Eye (tissue), 1 donor: ENCODE results near the gene IRAK3.
"Not testable (repeated sequence)": the region's sequence is repeated elsewhere in the genome, so short reads cannot be mapped to it uniquely, and the experiment has no call there.

Experiments
- DNase-seq: peaks from one replicate; pipeline ENCODE4 v3.0.0-alpha.2; 2015

The IRAK3 gene

DNA sequence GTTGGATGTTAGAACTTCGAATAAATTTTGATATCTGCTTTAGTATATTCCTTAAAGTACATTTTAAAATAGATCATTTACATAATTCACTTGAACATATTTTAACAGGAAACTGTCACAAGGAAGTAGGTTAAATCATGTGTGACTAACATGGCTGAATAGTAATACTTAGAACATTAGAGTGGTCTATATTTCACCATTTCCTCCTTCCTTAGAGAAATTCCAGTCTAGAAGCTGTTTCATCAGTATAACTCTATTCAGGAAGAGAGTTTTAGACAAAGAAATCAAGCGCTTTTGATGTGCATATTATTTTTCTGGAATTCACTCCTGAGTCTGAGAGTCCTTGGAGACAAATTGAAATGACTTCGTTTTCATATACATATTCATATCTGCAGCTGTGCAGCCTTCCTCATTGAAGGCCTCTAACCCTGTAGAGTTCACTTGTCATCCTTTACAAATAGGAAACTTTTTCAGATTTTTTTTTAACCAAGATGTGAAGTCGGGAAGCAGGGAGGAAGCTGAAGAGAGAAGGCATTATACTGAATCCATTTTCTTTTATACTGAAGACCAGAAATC, 28.4 kb downstream of the IRAK3 start:
- DNase-seq, result no peak

DNA sequence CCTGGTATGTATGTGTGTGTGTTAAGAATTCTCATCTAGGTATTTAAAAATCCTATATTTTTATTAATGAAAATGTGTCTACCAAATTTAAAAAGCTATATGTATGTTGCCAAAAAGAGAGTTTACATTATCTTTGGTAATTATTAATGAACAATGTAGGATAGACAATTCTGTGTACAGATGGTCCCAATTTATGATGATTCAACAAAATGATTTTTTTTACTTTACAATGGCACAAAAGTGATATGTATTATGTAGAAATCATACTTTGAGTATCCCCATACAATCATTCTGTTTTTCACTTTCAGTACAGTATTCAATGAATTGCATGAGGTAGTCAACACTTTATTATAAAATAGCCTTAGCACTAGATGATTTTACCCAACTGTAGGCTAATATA, 39.4 kb downstream of the IRAK3 start:
- no peak for DNase-seq

DNA sequence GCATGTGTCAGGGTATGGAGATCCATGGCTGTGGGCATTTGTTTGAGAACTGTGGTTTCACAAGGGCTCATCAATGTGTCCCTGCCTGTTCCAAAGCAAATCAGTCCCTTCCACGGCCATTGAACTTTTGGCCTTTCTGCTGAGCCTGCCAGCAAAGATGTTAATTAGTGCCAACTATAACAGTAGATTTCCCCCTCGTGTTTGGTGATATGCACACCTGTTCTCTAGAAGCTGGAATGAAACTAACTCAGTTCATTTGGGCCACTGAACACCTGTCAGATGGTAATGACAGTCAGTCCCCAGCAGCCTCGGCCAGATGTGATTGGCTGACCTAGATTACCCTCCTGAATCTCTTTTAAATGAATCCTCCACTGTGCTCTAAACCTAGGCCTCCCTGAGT, 43.2 kb downstream of the IRAK3 start:
- DNase-seq, result peak; percentile 61

DNA sequence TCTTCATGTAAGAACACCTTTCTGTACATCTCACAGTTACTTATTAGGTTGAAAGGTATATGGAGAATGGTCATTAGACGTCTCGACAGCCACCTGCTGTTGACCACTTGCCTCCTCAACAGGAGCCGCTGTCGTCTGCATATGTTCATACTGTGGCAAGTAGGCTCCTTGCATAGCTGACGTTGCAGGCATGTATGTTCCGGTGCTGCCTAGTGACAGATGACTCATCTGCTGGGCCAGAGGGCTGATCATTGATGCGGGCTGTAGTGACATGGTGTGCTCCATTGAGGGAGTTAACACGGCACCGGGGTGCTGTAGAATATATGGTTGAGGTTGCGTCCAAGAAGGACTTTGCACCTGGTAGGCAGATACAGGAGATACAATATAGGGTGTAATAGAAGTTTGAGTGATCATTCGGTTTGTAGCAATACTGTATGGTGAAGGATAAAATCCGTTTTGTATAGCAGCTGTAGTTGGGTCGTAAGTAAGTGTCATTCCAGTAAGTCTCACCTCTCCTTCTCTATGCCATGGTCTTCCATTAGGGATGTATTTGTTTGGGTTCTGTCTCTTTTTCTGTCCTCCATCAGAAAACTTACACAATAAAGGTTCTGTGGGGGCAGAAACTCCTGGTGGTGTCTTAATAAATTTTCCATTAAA, 45.2 kb downstream of the IRAK3 start:
- peak; percentile 67 for DNase-seq

DNA sequence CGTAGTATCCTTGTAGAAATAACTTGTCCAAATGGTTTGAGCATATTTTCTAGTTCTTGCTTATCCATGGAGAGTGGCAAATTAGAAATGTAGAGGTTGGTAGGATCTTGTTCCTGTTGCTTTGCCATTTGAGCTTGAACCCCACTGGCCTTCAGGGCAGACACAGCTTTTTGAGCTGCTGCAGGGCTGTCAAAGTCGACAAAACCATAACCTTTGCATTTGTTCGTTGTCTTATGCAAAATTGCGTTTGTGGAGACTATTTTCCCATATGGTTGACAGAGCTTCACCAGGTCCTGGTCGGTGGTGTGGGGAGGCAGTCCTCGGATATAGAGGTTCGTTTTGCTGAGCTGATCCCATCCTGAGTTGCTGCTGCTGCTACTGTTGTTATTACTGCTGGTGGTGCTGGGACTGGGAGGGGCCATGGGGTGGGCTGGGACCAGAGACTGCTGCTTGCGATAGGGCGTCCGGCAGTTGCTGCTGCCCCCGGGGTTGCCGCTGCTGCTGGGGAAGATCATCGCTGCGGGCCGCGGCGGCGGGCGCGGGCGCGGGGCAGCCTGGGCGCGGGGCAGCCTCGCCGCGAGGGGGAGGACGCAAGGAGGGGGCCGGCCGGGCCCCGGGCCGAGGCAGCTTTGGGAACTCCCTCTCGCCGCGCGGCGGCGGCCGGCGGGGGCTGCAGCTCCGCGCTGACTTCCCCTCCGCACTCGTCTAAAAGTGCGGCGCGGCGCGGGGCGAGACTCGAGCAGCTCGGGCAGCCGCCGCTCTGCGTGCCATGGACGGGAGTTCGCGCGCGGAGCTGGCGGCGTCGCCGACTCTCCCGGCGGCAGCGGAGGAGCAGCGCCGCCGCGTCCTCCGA, 46.0 kb downstream of the IRAK3 start:
- peak; percentile 72 for DNase-seq

DNA sequence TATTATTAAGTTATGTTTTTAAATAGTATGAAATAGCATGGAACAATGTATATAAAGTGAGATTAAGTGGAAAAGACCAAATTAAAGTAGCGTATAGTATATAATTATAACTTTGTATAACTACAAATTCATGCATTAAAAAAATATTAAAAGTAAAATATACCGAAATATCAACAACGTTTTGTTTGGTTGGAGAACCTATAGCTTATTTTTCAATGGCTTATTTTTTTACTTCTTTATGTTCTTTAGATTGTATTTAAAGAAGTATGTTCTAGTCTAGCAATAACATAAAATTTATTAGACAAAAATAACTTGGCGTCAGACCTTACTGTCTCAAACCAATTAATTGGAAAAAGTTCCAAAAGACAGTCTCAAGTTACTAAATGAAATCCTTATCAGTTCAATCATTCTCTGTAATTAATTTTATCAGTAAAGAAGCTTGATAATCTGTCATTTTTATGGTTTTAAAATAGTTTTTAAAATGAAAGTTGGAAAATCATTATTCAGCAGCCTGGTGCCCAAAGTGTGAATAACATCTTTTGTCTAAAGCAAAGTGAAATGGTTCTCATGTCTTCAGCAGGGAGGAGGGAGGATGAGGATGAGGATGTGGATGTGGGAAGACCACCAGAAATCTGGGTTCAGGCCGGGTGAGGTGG, 46.7 kb downstream of the IRAK3 start:
- DNase-seq, result peak; percentile 40

DNA sequence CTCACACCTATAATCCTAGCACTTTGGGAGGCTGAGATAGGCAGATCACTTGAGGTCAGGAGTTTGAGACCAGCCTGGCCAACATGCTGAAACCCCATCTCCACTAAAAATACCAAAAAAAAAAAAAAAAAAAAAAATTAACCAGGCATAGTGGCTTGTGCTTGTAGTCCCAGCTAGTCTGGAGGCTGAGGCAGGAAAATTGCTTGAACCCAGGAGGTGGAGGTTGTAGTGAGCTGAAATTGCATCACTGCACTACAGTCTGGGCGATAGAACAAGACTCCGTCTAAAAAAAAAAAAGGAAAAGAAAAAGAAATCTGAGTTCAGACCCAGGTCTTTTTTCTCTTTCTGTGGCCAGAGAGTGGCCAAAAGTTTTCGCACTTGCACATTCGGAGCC, 47.3 kb downstream of the IRAK3 start:
- DNase-seq, result not testable (repeated sequence)

DNA sequence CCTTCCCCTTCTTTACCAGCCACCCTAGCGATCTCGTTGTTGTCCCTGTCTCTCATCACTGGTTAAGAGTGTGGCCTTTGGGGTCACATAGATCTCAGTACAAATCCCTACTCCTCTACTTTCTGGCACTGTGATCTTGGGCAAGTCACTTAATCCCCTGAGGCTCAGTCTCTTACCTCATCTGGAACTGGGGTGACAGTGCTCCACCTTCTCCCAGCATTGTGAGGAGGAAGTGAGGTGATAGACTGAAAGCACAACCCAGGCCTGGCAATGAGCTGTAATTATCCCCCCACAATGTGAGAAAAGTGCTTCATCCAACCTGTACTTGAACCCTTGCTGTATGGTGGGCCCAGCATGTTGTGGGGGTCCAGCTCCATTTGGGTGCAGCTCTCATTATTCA, 48.0 kb downstream of the IRAK3 start:
- DNase-seq, result no peak

DNA sequence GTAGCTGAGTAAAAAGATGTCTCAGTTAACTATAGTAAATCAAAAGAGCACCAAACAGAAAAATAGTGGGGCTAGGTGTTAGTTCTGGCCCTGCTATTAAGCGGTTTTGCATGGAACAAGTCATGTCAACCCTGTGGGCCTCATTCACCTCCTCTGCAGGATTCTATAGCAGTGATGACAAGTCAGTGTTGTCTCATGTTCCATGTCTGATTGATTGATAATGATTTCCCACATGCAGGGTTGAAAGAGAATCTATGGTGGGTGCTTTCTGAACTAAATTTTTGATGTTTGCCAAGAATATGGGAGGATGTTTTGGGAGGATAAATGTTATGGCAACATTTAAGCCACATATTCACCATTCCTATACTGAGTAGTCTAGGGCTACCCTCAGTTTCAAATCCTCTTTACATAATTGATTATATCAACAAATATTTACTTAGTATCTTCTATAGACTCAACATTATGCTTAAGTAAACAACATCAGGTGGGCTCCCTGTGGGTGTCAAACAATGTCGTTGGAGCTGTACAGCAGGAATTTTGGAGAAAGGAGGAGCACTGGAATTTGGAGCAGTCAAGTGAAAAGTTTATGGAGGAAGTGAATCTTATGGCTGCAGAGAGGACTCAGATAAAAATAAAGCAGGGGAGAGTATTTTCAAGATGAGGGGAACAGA, 48.6 kb downstream of the IRAK3 start:
- DNase-seq, result no peak

DNA sequence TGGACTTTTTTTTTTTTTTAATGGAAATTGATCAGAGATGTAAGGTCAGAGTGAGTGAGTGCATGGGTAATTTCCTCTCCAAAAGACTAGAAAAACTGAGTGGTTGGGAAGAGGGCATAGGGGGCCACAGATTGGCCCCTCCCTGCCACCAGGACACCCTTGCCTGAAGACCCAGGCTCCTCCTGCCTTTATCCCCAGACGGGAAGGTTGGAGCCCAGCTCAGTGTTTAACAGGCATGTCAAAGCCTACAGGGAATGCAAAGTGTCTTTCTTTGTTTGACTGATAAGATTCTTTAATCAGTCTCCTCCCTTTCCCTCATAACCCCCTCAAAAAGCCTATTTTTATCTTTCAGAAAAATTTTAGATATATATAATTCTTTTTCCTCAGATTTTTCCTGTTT, 50.3 kb downstream of the IRAK3 start:
- DNase-seq, result no peak

DNA sequence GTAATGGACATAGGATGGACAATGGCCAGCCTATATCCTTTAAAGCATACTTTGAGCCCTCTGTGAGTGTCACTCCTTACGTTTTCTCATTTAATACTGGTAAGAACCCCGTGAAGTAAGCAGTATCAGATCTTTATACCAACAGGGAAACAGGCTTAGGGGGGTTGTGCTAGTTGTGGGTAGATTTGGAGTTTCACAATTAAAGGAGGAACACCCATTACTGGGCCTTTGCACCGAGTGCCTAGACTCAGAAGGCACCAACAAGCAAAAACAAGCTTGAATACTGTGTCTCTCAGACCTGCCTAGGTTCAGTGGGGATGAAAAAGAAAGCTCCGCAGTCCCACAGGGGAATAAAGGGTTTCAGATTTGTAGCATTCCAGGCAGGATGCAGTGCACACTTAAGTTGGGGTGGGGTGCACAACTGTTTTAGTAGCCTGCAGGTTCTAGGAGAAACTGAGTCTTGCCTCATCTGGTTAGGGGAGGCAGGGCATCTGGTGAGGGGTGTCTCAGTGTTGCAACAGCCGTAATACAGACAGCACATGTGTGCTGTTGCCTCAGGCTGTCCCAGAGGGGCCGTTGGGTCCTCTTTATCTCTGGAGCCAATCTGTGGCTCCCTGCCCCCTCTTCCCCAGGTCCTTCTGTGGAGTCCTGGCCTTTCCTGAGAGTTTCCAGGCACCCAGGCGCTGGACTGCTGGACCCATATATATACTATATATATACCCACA, 51.2 kb downstream of the IRAK3 start:
- no peak for DNase-seq

DNA sequence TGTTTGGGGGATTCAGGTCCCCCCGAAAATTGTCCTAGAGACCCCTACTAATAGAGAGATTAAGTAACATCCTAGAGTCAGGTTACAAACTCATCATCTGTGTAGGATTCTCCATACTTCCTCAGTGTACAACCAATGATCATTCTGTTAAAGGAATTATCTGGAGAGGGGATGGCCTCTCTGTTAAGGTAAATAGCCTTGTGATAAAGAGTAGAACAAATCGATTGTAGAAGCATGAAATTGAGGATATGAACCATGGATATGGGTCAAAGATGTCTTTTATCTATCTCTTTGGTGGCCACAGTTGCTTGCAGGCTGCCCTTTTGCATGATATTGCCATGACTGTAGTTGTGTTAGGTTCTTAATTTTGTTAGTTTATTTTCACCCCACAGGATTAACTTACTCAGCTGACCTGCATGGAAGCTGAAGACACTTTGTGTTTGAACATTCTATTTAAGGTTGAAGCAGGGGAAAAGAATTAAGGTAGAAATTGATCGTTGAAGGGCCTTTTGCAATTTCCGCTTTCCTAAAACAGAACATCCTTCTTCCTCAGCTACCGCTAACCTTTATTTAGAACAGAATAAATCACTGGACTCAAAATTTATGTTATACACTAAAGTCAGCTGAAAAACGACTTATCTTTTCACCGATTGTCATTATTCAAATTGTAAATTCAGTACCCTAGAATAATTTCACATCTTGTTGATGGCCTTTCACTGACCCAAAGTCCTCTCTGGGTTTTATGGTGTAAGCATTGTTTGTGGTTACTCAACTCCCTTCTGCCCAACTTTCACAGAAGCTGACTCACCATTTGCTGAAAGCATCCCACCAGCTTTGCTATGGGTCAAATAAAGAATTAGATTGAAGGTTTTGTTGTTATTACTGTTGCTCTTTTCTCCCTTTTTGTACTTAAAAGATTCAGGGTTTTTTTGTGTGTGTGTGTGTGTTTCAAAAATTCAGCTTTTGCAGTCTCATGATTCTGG, 52.3 kb downstream of the IRAK3 start:
- no peak for DNase-seq

DNA sequence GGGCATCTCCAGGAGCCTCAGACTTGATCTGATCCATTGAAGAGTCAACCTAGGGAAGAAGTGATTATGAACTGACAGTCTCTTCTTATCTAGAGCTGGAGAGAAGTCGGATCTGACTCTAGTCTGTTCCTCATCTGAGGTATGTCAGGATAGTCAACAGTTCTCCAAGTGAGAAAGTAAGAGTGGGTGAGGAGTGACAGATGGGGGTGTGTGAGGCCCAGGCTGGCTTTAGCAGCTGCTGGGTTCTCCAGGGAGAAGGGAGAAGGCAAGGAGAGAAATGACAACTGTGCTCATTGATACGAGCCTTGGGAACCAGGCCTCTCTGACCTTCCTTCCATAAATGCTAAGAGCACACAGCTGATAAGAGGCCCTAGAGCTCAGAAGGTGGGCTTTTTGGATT, 53.3 kb downstream of the IRAK3 start:
- no peak for DNase-seq

DNA sequence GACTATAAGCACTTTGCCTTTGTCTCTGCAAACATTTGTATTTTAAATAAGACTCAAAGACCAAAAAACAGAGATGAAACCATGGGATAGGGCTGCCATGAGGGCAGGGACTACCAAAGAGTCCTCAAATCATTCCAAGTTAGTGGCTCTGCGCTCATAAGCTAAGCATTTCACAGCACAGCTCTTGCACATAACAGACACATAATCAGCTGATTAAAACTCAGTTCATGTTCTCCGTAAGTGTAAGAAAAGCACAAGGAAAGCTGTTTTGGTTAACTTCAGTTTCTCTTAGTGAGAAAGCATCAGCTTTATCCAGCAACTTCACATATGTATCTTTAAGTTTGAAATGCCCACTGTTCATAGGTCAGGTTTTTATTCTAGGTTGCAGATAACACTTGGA, 54.9 kb downstream of the IRAK3 start:
- no peak for DNase-seq

DNA sequence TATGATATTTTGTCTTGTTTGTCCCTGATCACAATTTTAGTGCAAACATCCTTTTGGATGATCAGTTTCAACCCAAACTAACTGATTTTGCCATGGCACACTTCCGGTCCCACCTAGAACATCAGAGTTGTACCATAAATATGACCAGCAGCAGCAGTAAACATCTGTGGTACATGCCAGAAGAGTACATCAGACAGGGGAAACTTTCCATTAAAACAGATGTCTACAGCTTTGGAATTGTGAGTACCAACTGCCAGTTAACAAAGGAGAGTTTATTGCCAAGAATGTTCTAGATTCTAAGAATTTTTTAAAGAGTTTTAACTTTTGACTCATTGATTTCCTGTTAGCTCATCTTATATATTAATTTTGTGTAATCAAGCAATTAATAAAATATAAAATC, 55.4 kb downstream of the IRAK3 start:
- no peak for DNase-seq

DNA sequence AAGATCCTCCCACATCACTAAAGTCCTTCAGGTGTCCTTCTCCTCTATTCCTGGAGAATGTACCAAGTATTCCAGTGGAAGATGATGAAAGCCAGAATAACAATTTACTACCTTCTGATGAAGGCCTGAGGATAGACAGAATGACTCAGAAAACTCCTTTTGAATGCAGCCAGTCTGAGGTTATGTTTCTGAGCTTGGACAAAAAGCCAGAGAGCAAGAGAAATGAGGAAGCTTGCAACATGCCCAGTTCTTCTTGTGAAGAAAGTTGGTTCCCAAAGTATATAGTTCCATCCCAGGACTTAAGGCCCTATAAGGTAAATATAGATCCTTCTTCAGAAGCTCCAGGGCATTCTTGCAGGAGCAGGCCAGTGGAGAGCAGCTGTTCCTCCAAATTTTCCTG, 58.7 kb downstream of the IRAK3 start:
- DNase-seq, result no peak

DNA sequence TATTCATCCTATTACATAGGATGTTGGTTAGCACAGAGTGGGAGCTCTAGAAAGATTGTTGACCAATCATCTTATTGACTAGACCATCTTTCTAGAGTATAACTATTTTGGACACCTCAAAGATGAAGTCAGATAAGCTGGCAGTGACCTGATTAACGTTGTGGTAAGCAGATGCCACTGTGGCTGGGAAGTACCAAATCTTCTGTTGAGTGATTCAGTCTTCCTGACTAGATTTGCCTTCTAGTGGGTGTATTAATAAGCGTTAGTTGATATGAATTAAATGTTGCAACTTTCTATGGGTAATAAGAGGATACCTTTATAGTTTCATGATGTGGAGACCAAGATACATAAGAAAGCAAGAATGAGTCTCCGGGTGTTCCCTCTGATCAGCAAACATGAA, 62.0 kb downstream of the IRAK3 start:
- no peak for DNase-seq

DNA sequence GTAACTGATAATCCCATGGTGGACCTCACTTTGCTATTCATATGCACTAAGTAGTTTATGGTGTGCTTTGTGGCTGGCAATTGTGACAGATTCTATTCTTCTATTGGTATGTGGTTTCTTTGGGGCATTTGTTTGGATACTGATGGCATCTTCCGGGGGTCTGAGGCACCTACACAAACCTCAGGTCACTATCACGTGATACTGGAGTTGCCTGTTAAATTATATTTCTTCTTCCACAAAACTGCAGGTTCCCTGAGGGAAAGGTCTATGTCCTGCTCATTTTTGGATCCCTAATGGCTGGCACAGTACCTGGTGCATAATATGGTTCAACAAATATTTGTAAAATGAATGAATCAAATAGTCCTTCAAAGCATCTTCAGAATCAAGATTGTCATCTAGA, 63.8 kb downstream of the IRAK3 start:
- DNase-seq, result no peak

DNA sequence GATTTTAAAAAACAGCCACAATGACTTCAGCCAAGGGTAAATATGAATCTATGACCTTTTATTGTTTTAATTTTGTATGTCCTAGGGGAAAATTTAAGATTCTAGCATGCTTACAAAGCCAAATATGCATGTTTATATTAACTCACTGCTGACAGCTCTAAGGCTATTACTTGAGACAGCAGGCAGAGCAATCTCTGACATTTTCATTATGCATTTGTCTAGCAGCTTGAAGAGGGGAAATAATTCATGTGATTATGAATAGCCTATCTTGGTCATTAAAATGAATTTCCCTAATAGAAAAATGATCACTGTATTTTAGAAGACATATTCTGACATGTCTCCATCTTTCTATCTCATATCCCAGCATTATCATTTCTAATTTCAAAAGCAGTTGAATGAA, 66.7 kb downstream of the IRAK3 start:
- DNase-seq, result no peak

DNA sequence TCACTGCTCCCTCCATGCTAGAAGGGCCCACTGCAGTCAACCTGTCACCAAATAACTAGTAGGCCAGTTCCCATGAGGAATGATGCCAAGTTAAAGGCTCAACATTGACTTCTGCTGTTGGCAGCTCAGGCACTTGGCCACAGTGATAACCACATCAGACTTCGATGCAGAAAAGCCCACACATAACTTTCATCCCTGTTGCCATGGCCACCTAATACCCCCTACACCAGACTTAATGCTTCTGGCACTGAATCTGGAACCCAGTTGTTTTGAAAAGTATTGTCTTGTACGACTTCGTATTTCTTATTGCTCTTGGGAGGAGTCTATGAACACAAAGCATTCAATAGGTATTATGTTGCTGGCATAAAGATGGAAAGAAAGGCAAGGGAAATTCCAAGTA, 69.0 kb downstream of the IRAK3 start:
- no peak for DNase-seq

DNA sequence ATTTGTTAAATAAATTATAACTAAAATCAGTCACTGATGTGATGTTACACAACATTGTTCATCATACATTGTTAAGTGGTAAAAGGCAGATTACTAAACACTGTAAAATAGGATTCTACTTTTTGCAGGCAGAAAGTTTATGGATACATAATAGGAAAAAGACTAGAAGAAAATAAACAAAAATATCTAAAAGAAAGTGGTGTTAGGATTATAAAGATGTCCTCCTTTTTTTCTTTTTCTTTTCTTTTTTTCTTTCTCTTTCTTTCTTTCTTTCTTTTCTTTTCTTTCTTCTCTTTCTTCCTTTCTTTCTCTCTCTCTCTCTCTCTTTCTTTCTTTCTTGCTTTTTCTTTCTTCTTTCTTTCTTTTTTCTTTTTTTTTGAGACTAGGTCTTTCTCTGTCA, 73.7 kb downstream of the IRAK3 start:
- DNase-seq, result no peak
